Left cardiac atrium (tissue), 4 donors: ENCODE measurements around the gene OSBPL10. TPM values are rescaled to one million over a fixed set of nuclear protein-coding genes. Genes with fewer than 3 reads are reported as not detected.
"Not testable (repeated sequence)": the region's sequence is repeated elsewhere in the genome, so short reads cannot be mapped to it uniquely, and the experiment has no call there.

Experiments used
- ATAC-seq, 2 donors: fragments of 200-7000 bp; cut with Tn5 transposase; one replicate each; pipeline ENCODE4 v1.9.1; 2020; ENCODE audit warnings: mild to moderate bottlenecking in 2 of 2, moderate library complexity in 2 of 2
- DNase-seq: peaks from one replicate; pipeline ENCODE4 v3.0.0-alpha.2; 2020
- intact Hi-C, 2 donors: fragments of 100-400 bp; cut with DNase I; formaldehyde crosslinking; loops; one replicate each; pipeline versions ENCODE4 v1.14.1 to v1.15.1; 2022 to 2023
- total RNA-seq, 2 donors: library from RNA; stranded (reverse); fragmentation: NEBNext Ultra II Directional; extraction: Animal tissue kit (Norgen Biotek cat#: 25700); gene quantifications; one replicate each; pipeline ENCODE4 v1.2.1, GENCODE V29; 2021
- donor health status: DM: no; HTN: yes; CAD: no.
- donor health status: DM: no; HTN: yes; CAD: no; lungs with severe emphysema.
- donor health status: DM: yes; HTN: yes; CAD: no.
- donor health status: Dilated cardiomyopathy.

Gene OSBPL10
- total RNA-seq, 2 donors from 2014 or later: 5.7 to 5.8 TPM

DNA sequence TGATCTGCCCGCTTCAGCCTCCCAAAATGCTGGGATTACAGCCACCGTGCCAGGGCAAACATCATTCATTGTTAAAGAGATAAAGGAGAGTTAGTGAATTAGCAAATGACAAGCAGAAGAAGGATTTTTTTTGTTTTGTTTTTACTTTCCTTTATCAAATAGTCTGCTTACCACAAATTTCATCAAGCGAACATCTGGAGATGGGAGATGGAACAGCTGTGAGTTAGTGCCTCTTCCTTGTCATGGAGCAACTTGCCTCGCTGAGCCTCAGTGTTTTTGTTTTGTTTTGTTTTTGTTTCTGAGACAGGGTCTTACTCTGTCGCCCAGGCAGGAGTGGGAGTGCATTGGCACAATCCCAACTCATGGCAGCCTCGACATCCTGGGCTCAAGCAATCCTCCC, 16.4 kb upstream of the OSBPL10 start:
- no peak for ATAC-seq

DNA sequence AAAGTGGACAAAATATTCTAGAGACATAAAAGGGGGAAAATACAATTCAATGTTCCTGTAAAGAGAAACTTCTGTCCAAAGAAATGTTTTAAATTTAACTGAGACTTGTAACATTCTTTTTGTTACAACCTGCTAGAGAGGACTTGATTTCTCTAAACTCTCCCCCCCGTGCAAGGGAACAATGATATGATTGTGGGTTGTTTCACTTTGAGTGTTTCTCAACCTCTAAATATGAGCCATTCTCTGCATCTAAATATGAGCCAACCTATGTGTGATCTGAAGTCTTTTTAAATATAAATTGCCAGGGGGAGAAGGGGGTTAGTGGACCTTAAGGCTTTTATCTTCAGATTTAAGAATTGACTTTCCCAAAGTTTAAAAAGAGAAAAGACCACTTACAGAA, 15.1 kb upstream of the OSBPL10 start:
- ATAC-seq (no peak), DNase-seq (no peak)
- intact Hi-C loops: no loop called here

More for the DNA sequence above, 16.4 kb upstream of the OSBPL10 start:
- DNase-seq: no peak
- intact Hi-C loops: no loop called here

DNA sequence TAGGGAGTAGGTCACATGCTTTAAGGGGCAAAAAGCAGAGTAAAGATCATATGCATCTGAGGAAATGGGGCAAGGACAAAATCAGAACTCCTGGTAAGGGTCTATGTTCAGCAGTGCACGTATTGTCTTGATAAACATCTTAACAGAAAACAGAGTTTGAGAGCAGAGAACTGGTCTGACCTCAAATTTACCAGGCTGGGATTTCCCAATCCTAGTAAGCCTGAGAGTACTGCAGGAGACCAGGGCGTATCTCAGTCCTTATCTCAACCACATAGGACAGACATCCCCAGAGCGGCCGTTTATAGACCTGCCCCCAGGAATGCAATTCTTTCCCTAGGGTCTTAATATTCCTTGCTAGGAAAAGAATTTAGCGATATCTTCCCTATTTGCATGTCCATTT, 14.0 kb upstream of the OSBPL10 start:
- intact Hi-C loops, ATAC-seq, DNase-seq: not testable (repeated sequence)

- DNase-seq (no peak), ATAC-seq (no peak)
- intact Hi-C loops: no loop called here
Measured at GRCh38 chr3:31993843-31994242, 12.8 kb upstream of the OSBPL10 start.

DNA sequence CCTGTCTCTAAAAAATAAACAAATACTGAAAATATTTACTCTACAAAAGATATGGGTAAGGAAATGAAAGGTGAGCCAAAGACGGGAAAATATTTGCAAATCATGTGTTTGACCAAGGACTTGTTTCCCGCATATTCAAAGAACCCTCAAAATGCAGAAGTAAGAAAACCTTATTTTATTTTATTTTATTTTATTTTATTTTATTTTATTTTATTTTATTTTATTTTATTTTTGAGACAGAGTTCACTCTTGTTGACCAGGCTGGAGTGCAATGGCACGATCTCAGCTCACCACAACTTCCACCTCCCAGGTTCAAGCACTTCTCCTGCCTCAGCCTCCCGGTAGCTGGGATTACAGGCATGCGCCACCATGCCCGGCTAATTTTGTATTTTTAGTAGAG, 11.9 kb upstream of the OSBPL10 start:
- ATAC-seq, intact Hi-C loops, DNase-seq: not testable (repeated sequence)

- ATAC-seq (no peak), DNase-seq (no peak)
- intact Hi-C loops: no loop called here
Measured at GRCh38 chr3:31988271-31988670, 7.2 kb upstream of the OSBPL10 start.

DNA sequence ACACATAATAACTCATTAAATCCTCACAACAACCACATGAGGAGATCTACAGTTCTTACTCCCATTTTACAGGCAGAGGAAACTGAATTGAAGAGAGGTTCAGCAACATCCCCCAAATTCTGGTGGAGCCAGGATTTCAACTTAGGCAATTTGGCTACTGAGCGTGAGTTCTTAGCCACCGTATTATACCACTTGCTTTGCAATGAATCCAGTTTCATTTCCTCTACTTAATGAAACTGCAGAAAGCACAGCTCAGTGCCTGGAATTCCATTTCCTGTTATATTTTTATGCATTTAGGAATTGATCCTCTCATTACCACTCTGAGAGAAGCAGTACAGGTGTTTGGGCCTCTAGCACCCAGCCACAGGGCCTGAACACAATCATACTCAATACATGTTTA, 4.8 kb upstream of the OSBPL10 start:
- ATAC-seq (no peak), DNase-seq (no peak)
- intact Hi-C loops: no loop called here

- ATAC-seq (no peak), DNase-seq (no peak)
- intact Hi-C loops: no loop called here
Measured at GRCh38 chr3:31984321-31984720, 3.3 kb upstream of the OSBPL10 start.

DNA sequence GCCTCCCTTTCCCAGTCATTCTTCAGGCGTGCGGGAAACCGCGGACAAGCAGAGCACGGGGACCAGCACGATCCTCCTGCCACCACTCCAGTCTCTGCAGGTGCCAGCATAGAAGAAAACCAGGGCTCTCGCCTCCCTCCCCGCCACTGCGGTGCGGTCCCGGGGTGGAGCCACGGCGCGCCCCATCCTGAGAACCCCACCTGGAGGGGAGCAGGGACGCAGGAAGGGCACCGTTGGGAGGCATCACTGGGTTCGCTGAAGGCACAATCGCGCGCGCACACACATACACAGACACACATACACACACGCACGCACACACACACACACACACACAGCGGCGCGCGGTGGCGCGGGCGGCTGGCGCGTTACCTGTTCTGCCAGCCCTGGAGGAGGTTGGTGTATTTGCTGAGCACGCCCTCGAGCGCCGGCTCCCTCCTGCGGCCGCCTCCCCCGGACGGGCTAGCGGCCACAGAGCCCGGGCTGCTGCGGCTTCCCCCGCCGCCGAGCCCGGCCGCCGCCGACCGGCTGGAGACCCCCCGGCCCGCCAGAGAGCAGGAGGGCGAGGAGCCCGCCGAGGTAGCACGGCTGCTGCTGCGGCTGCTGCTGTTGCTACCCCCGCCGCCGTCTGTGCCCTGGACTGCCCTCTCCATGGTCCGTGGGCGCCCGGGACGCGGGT, 394 bp downstream of the OSBPL10 start:
- ATAC-seq (peak; percentile 67 to 68), DNase-seq (peak; percentile 48)
- intact Hi-C loops: no loop called here

- intact Hi-C loops: no loop called here
- no peak for DNase-seq
- ATAC-seq: no peak
Measured at GRCh38 chr3:31979001-31979697, 1.9 kb downstream of the OSBPL10 start.

GRCh38 chr3:31978553-31978952, 2.5 kb downstream of the OSBPL10 start:
- intact Hi-C loops: no loop called here
- ATAC-seq (no peak), DNase-seq (no peak)

DNA sequence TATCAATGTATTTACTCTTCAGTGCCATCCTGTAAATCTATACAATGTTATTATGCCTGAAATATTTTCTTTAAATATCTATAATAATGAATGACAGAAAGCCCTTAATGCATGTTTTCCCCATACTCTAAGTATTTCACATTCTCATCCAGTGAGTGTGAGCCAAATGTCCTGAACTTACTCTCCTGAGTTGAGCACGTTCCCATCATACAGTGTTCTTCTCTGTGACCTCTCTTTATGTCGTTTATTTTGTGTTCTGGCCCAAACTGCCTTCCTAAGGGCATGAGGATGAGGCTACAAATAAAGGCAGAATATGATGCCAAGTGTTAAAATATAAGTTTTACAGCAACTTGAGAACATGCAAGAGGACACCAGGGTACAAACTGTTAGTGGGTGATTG, 3.3 kb downstream of the OSBPL10 start:
- intact Hi-C loops: no loop called here
- no peak for ATAC-seq
- DNase-seq: no peak

DNA sequence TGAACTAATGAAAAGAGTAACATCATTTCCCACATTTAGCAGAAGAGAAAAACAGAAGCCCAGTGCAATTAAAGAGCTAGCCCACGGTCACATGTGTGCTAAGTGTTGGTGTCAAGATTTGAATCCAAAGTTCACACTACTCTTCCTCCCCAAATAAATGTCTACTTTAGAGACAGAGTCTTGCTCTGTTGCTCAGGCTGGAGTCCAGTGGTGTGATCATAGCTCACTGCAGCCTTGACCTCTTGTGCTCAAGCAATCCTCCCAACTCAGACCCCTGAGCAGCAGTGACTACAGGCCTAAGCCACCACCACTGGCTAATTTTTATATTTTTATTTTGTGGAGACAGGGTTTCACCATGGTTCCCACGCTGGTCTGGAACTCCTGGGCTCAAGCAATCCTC, 4.8 kb downstream of the OSBPL10 start:
- DNase-seq (no peak), ATAC-seq (no peak)
- intact Hi-C loops: no loop called here

GRCh38 chr3:31974964-31975363, 6.1 kb downstream of the OSBPL10 start:
- ATAC-seq (no peak), DNase-seq (no peak)
- intact Hi-C loops: no loop called here

DNA sequence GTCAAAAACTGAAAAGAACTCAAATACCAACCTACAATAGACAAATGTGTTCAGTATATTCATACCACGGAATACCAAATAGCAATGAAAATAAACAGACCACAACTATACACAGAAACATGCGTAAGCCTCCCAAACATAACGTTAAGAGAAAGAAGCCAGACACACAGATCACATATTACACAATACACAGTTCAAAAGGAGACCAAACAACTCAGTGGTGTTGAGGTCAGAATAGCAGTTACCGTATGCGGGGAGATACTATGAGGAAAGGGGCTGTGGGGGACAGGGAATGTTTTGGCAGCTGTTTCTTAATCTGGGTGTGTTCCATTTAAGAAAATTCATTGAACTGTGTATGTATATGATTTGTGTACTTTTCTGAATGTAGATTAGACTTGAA, 6.6 kb downstream of the OSBPL10 start:
- ATAC-seq (no peak), DNase-seq (no peak)
- intact Hi-C loops: no loop called here

DNA sequence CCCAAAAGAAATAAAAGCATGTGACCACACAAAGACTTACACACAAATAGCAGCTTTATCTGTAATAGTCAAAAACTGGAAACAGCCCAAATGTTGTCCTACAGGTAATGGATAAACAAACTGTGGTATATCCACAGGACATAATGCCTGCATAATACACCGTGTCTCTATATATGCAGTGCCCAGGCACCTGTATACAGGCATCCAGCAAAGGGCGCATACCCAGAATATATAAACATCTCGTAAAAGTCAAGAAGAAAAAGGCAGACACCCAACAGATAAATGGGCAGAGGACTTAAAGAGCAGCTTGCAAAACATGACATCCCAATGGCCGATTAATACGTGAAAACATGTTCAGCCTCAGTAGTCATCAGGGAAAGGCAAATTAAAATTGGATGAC, 7.2 kb downstream of the OSBPL10 start:
- DNase-seq (no peak), ATAC-seq (no peak)
- intact Hi-C loops: no loop called here

GRCh38 chr3:31973081-31973480, 8.0 kb downstream of the OSBPL10 start:
- ATAC-seq (no peak), DNase-seq (no peak)
- intact Hi-C loops: no loop called here

GRCh38 chr3:31971607-31972006, 9.5 kb downstream of the OSBPL10 start:
- intact Hi-C loops: no loop called here
- no peak for ATAC-seq
- no peak for DNase-seq

GRCh38 chr3:31968927-31969418, 12.1 kb downstream of the OSBPL10 start:
- ATAC-seq: peak; percentile 65 to 93
- DNase-seq: no peak
- intact Hi-C loops: no loop called here

- DNase-seq: no peak
- peak in 1 of 2 donors; percentile 64 for ATAC-seq
- intact Hi-C loops: no loop called here
Measured at GRCh38 chr3:31968369-31968926, 12.6 kb downstream of the OSBPL10 start.

DNA sequence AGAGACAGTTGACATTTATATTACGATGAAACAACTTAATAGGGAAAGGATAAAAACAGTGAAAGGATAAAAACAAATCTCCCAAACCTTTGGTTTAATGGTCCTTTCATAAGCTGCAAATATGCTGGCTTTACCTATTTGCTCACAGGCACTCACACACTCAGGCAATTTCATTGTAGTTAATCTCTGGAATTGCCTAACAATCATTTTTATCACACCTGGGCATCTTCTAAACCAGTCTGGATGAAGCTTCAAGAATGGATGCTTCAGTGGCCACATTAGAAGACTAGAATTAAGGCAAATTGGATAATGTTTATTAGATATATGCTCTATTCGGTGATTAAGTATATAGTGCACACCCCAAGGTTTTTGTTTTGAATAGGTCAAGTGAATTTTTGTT, 13.5 kb downstream of the OSBPL10 start:
- intact Hi-C loops: no loop called here
- no peak for ATAC-seq
- no peak for DNase-seq
